ENCODE data around the gene ABLIM2. TPM values are rescaled to one million over a fixed set of nuclear protein-coding genes. Genes with fewer than 3 reads are reported as not detected.

Gene ABLIM2
- total and polyA plus RNA-seq, 2 experiments from 2014 or later = 1.5 to 4.3 TPM

DNA sequence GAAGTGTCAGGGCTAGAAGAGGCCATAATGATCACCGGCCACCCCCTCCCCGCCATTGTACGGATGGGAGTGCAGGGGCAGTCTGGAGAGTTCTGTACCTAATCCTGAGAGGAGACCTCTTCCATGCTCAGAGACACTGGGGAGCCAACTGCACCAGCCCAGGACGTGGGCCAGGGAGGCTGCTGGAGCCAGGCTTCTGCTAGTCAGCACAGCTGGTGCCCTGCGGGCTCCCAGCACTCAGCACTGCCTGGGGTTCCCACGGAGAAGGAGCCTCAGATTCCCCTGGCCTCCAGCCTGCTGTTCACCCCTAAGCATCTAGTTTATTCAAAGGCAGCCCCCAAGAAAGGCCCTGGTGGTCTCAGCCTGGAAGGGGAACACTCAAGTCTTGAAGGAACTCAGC is 28.8 kb downstream of the ABLIM2 start:
- H3K4me2 ChIP-seq = no peak overlapping the region
- H3K4me1 ChIP-seq (ENCODE audit: insufficient read depth) = no peaks in the 10 kb centered on the region
- H3K79me2 ChIP-seq (replicated peaks; ENCODE audit: insufficient read depth) = no peaks in the 10 kb centered on the region
- no peaks in the 10 kb centered on the region for H4K20me1 ChIP-seq (replicated peaks; ENCODE audit: insufficient read depth)
- Mint-ChIP-seq H3K27ac (no peak overlapping the region), H3K27me3 (ENCODE audit: insufficient read depth, low read depth, poor library complexity) (peaks cover 2% of the 10 kb centered on the region), H3K9me3 (no peaks in the 10 kb centered on the region), H3K36me3 (ENCODE audit: low read depth) (no peaks in the 10 kb centered on the region), H3K4me1 (peaks cover 35% of the 10 kb centered on the region), H3K4me3 (no peak overlapping the region)
- H3K4me3 ChIP-seq = no peak overlapping the region
- H3K27me3 ChIP-seq (ENCODE audit: insufficient read depth) = no peaks in the 10 kb centered on the region
- H2AFZ ChIP-seq = no peak overlapping the region
- ATAC-seq = no peak
- no peaks in the 10 kb centered on the region for H3K36me3 ChIP-seq (ENCODE audit: insufficient read depth)
- no peaks in the 10 kb centered on the region for H3K9me2 ChIP-seq (ENCODE audit: insufficient read depth)
- H3K27ac ChIP-seq (ENCODE audit: low read depth) = no peak overlapping the region
- no peak for DNase-seq (ENCODE audit: low spot score)
- no peak for TF ChIP-seq CREB1 (CRISPR knock-in tag; IDR thresholded peaks at IDR 0.05; ENCODE audit: low read depth)
- no peak for TF ChIP-seq STAT1 (IDR thresholded peaks at IDR 0.05; ENCODE audit: unreplicated experiment)
- no peak for TF ChIP-seq JUNB (IDR thresholded peaks at IDR 0.05; ENCODE audit: unreplicated experiment)
- TF ChIP-seq POLR2AphosphoS5 (IDR thresholded peaks at IDR 0.05; ENCODE audit: low read depth) = no peak
- TF ChIP-seq, protein P1, sequence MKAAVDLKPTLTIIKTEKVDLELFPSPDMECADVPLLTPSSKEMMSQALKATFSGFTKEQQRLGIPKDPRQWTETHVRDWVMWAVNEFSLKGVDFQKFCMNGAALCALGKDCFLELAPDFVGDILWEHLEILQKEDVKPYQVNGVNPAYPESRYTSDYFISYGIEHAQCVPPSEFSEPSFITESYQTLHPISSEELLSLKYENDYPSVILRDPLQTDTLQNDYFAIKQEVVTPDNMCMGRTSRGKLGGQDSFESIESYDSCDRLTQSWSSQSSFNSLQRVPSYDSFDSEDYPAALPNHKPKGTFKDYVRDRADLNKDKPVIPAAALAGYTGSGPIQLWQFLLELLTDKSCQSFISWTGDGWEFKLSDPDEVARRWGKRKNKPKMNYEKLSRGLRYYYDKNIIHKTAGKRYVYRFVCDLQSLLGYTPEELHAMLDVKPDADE (IDR thresholded peaks at IDR 0.05) = no peak
- TF ChIP-seq EZH2phosphoT487 (IDR thresholded peaks at IDR 0.05; ENCODE audit: unreplicated experiment) = no peak
- TF ChIP-seq, protein P2, sequence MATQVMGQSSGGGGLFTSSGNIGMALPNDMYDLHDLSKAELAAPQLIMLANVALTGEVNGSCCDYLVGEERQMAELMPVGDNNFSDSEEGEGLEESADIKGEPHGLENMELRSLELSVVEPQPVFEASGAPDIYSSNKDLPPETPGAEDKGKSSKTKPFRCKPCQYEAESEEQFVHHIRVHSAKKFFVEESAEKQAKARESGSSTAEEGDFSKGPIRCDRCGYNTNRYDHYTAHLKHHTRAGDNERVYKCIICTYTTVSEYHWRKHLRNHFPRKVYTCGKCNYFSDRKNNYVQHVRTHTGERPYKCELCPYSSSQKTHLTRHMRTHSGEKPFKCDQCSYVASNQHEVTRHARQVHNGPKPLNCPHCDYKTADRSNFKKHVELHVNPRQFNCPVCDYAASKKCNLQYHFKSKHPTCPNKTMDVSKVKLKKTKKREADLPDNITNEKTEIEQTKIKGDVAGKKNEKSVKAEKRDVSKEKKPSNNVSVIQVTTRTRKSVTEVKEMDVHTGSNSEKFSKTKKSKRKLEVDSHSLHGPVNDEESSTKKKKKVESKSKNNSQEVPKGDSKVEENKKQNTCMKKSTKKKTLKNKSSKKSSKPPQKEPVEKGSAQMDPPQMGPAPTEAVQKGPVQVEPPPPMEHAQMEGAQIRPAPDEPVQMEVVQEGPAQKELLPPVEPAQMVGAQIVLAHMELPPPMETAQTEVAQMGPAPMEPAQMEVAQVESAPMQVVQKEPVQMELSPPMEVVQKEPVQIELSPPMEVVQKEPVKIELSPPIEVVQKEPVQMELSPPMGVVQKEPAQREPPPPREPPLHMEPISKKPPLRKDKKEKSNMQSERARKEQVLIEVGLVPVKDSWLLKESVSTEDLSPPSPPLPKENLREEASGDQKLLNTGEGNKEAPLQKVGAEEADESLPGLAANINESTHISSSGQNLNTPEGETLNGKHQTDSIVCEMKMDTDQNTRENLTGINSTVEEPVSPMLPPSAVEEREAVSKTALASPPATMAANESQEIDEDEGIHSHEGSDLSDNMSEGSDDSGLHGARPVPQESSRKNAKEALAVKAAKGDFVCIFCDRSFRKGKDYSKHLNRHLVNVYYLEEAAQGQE (IDR thresholded peaks at IDR 0.05; ENCODE audit: unreplicated experiment) = no peak
- no peak for TF ChIP-seq ZNF331 (CRISPR knock-in tag; IDR thresholded peaks at IDR 0.05; ENCODE audit: low read depth)
- TF ChIP-seq ZNF114 (CRISPR knock-in tag; IDR thresholded peaks at IDR 0.05) = no peak
- no peaks in the 10 kb centered on the region for H3F3A ChIP-seq (replicated peaks; ENCODE audit: low read depth)

GRCh38 chr4:8129136-8129535 is 29.5 kb downstream of the ABLIM2 start:
- Mint-ChIP-seq H3K4me1 (peaks cover 29% of the 10 kb centered on the region), H3K9me3 (no peaks in the 10 kb centered on the region), H3K4me3 (no peak overlapping the region), H3K27me3 (ENCODE audit: insufficient read depth, low read depth, poor library complexity) (peaks cover 2% of the 10 kb centered on the region), H3K36me3 (ENCODE audit: low read depth) (no peaks in the 10 kb centered on the region), H3K27ac (no peak overlapping the region)
- H3K36me3 ChIP-seq (ENCODE audit: insufficient read depth) = no peaks in the 10 kb centered on the region
- no peak overlapping the region for H3K4me3 ChIP-seq
- no peak overlapping the region for H3K27ac ChIP-seq (ENCODE audit: low read depth)
- H3K4me1 ChIP-seq (ENCODE audit: insufficient read depth) = no peaks in the 10 kb centered on the region
- no peaks in the 10 kb centered on the region for H3K79me2 ChIP-seq (replicated peaks; ENCODE audit: insufficient read depth)
- no peak for DNase-seq (ENCODE audit: low spot score)
- H4K20me1 ChIP-seq (replicated peaks; ENCODE audit: insufficient read depth) = no peaks in the 10 kb centered on the region
- no peak overlapping the region for H3K4me2 ChIP-seq
- H3F3A ChIP-seq (replicated peaks; ENCODE audit: low read depth) = no peaks in the 10 kb centered on the region
- H3K9me2 ChIP-seq (ENCODE audit: insufficient read depth) = no peaks in the 10 kb centered on the region
- no peaks in the 10 kb centered on the region for H3K27me3 ChIP-seq (ENCODE audit: insufficient read depth)
- no peak overlapping the region for H2AFZ ChIP-seq
- no peak for ATAC-seq
- TF ChIP-seq, protein P2 (IDR thresholded peaks at IDR 0.05; ENCODE audit: unreplicated experiment) = no peak
- TF ChIP-seq EZH2phosphoT487 (IDR thresholded peaks at IDR 0.05; ENCODE audit: unreplicated experiment) (no peak), STAT1 (IDR thresholded peaks at IDR 0.05; ENCODE audit: unreplicated experiment) (no peak), POLR2AphosphoS5 (IDR thresholded peaks at IDR 0.05; ENCODE audit: low read depth) (no peak), JUNB (IDR thresholded peaks at IDR 0.05; ENCODE audit: unreplicated experiment) (no peak)
